Osteocyte (in vitro differentiated cells): ENCODE results near the gene PSORS1C1. TPM values are rescaled to one million over a fixed set of nuclear protein-coding genes. Genes with fewer than 3 reads are reported as not detected.

ENCODE experiments used
- DNase-seq: peaks from one replicate; pipeline ENCODE4 v3.0.0; 2021; ENCODE audit warnings: mixed read lengths; ENCODE audit not compliant: unreplicated experiment; ENCODE audit errors: extremely low spot score
- H3K27ac Mint-ChIP-seq: one replicate; pipeline ENCODE4 v1.8.0; 2021; ENCODE audit warnings: mild to moderate bottlenecking, mixed read lengths; ENCODE audit not compliant: unreplicated experiment
- H3K27me3 Mint-ChIP-seq: one replicate; pipeline ENCODE4 v1.8.0; 2021; ENCODE audit warnings: mixed read lengths; ENCODE audit not compliant: unreplicated experiment
- H3K36me3 Mint-ChIP-seq: one replicate; pipeline ENCODE4 v1.8.0; 2021; ENCODE audit warnings: mixed read lengths; ENCODE audit not compliant: unreplicated experiment
- H3K4me1 Mint-ChIP-seq: one replicate; pipeline ENCODE4 v1.8.0; 2021; ENCODE audit warnings: mixed read lengths; ENCODE audit not compliant: unreplicated experiment
- H3K4me3 Mint-ChIP-seq: one replicate; pipeline ENCODE4 v1.8.0; 2021; ENCODE audit warnings: mild to moderate bottlenecking, moderate library complexity, mixed read lengths; ENCODE audit not compliant: unreplicated experiment
- H3K9me3 Mint-ChIP-seq: one replicate; pipeline ENCODE4 v1.8.0; 2021; ENCODE audit warnings: mixed read lengths; ENCODE audit not compliant: unreplicated experiment
- total RNA-seq: library from RNA; stranded (reverse); gene quantifications from 2 replicates; pipeline ENCODE4 v1.2.1, GENCODE V29; 2021
- TF ChIP-seq, protein P1 (sequence below): fragments of 200-600 bp; sonication (generic); IDR thresholded peaks from 2 replicates; pipeline ENCODE4 v1.5.0; 2021; ENCODE audit warnings: antibody characterized with exemption, mild to moderate bottlenecking, moderate library complexity

PSORS1C1 gene
- total RNA-seq, 1 donor from 2014 or later, result 3.2 TPM

DNA sequence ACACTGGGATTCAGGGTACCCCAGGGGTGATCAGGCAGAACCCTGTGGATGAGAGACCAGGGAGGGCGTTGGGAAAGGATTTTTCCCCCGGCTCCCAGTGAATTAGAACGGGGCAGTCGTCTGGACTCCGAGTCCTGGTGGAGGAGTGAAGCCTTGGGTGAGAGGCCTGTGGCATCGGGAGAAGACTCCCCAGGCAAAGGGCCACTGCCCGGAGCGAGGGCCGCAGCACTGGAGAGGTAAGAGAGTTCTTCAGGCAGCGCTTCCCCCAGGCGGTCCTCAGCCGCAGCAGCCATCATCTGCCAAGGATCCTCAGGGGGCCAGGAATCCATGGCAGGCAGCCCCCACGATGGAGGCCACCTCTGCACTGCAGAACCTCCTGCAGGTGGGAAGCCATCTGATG lies 2.9 kb upstream of the PSORS1C1 start:
- DNase-seq, result no peak
- H3K27ac Mint-ChIP-seq, result no peak overlapping the region
- H3K36me3 Mint-ChIP-seq, result no peaks in the 10 kb centered on the region
- TF ChIP-seq, protein P1, sequence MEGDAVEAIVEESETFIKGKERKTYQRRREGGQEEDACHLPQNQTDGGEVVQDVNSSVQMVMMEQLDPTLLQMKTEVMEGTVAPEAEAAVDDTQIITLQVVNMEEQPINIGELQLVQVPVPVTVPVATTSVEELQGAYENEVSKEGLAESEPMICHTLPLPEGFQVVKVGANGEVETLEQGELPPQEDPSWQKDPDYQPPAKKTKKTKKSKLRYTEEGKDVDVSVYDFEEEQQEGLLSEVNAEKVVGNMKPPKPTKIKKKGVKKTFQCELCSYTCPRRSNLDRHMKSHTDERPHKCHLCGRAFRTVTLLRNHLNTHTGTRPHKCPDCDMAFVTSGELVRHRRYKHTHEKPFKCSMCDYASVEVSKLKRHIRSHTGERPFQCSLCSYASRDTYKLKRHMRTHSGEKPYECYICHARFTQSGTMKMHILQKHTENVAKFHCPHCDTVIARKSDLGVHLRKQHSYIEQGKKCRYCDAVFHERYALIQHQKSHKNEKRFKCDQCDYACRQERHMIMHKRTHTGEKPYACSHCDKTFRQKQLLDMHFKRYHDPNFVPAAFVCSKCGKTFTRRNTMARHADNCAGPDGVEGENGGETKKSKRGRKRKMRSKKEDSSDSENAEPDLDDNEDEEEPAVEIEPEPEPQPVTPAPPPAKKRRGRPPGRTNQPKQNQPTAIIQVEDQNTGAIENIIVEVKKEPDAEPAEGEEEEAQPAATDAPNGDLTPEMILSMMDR, result no peak
- H3K4me1 Mint-ChIP-seq, result peaks cover 34% of the 10 kb centered on the region
- no peak overlapping the region for H3K4me3 Mint-ChIP-seq
- H3K9me3 Mint-ChIP-seq, result no peaks in the 10 kb centered on the region
- peaks cover 27% of the 10 kb centered on the region for H3K27me3 Mint-ChIP-seq

DNA sequence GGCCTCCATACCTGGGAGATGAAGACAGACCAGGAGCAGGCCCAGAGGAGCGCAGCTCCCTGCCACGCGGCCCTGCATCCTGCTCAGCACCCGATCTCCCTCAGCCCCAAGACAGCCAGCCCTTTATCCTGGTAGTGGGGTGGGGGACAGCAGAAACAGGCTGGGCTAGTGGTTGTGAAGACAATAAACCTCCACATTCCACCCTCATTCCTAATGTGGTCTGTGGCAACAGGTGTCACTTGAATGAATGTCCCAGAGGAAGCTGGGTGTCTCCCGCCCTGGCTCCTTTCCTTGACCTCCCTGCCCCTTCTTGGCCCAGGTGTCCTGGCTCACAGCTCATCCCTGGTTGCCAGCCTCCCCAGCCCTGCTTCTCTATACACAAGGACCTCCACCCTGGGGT lies 2.1 kb upstream of the PSORS1C1 start, which contains the start of gene C6orf15:
TSS of gene C6orf15 (minus strand) at position 98 of the 400 bp plus-strand sequence. CDS start at position 78, 20 bp downstream.
- H3K4me3 Mint-ChIP-seq, result no peak within 1 kb of the TSS

GRCh38 chr6:31113861-31114540 lies 599 bp upstream of the PSORS1C1 start:
- peaks cover 34% of the 10 kb centered on the region for H3K4me1 Mint-ChIP-seq
- no peaks in the 10 kb centered on the region for H3K9me3 Mint-ChIP-seq
- DNase-seq, result no peak
- TF ChIP-seq, protein P1, result no peak
- peak overlapping the region; percentile 52 for H3K4me3 Mint-ChIP-seq
- H3K36me3 Mint-ChIP-seq, result no peaks in the 10 kb centered on the region
- H3K27ac Mint-ChIP-seq, result peak overlapping the region; percentile 95
- peaks cover 16% of the 10 kb centered on the region for H3K27me3 Mint-ChIP-seq

More for the DNA sequence above, 2.1 kb upstream of the PSORS1C1 start, which contains the start of gene C6orf15:
- TF ChIP-seq, protein P1, result no peak
- Mint-ChIP-seq H3K27me3 (peaks cover 21% of the 10 kb centered on the region), H3K4me1 (peaks cover 34% of the 10 kb centered on the region), H3K27ac (no peak within 1 kb of the TSS), H3K9me3 (no peaks in the 10 kb centered on the region), H3K36me3 (no peaks in the 10 kb centered on the region)
- no peak for DNase-seq

GRCh38 chr6:31114970-31115849 lies 610 bp downstream of the PSORS1C1 start:
- Mint-ChIP-seq H3K27me3 (peaks cover 5% of the 10 kb centered on the region), H3K9me3 (no peaks in the 10 kb centered on the region), H3K36me3 (no peaks in the 10 kb centered on the region), H3K4me1 (peaks cover 34% of the 10 kb centered on the region), H3K4me3 (peak overlapping the region; percentile 52), H3K27ac (peak overlapping the region; percentile 95)
- TF ChIP-seq, protein P1, result peak; percentile 15
- no peak for DNase-seq
